ENCODE measurements around the gene DNAJB6.

Gene DNAJB6

DNA sequence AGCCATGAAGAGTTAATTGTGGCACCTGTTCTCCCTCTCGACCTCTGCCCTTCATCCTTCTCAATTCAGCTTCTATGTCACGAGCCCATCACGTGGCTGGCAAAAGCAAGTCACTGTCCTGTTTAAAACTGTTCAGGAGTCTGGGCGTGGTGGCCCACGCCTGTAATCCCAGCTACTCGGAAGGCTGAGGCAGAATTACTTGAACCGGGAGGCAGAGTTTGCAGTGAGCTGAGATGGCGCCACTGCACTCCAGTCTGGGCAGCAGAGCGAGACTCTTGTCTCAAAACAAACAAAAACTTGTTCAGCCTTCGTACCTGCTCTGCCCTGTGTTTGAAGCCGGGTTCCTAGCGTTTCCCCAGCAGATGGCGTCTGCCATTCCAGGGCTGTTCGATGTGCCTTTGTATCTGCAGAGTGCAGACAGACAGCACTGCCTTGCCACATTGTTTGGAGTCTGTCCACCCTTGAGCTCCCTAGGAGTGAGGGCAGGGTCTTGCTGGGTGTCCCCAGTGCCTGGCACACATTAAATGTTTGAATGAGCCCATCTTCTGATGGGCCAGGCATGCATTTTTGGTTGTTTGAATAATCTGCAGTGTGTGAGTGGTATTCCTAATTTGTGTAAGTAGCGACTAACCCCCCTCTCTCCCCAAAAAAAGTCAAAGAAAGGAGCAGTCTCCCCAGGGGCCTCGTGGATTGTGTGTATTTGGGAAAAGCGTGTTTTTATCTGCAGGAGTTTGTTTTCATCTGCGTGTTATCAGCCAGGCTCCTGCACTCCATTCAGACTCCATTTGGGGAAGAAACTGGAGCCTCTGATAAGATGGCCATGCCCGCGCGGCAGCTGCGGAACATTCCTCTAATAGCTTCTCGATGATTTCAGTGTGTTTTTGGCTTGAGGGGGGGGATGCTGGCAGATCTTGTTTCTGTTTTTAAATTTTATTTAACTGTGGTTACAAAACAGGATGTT, 61.2 kb downstream of the DNAJB6 start:
- no peak for DNase-seq

DNA sequence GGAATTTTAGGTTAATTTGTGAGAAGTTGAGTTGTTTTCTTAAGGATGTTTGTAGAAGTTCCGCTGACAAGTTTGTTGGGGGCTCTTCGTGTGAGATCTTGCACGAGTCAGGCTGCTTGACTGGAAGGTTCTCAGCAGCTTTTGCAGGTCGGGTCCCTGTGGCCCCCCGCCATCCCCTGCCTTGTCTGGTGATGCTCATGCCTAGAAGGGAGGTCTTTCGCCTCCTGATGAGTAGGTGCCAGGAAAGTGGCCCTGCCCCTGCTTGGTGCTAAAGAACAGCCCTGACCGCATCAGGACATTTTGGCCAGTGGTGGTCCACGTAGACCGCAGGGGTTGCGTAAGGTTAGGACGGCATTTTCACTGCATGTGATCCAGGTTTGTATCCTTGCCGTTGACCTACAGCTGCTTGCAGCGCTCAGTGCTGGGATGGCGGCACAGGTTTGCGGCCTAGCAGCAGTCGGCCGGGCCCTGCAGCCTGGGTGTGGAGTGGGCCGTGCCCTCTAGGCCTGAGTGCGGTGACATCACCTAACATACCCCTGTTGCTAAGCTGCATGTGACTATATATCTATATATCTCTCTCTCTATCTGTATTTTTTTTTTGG, 62.4 kb downstream of the DNAJB6 start:
- DNase-seq, result no peak

- no peak for DNase-seq
These were observed 63.5 kb downstream of the DNAJB6 start for GRCh38 chr7:157400171-157400860.

DNA sequence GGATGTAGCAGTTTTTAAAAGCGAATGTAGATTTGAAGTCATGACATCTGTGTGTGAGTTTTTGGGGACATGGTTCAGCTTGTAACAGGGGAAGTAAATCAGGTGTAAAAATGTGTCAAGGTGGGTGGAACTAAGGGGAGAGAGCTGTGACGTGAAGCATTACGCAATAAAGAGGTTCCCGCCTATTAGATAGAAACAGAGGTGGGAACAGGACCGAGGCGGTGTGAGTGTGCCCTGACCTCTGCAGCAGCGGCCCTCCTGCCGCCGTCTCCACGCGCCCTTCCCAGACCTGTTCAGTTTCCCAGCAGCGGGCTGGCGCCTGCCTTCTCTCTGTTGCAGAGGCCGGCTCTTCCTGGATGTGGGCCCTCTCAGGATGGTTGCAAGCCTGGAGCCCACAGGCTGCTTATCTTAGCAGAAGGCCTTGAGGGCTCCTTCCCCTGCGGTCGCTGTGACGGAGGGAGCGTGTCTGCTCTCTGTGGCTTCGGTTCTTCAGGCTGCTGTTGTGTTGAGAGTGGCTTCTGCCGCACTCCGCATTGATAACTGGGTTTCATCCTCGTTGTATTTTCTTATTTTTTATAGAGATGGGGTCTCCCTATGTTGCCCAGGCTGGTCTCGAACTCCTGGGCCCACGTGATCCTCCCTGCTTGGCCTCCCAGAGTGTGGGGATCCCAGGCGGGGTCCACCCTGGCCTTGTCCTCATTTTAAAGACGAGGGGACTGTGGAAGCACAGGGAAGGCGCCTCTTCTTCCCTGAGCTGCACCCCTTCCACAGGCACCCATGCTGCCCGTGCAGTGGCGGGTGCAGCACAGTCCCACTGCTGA, 65.0 kb downstream of the DNAJB6 start:
- DNase-seq, result no peak

- DNase-seq, result no peak
These were observed 65.5 kb downstream of the DNAJB6 start for GRCh38 chr7:157402388-157402703.

DNA sequence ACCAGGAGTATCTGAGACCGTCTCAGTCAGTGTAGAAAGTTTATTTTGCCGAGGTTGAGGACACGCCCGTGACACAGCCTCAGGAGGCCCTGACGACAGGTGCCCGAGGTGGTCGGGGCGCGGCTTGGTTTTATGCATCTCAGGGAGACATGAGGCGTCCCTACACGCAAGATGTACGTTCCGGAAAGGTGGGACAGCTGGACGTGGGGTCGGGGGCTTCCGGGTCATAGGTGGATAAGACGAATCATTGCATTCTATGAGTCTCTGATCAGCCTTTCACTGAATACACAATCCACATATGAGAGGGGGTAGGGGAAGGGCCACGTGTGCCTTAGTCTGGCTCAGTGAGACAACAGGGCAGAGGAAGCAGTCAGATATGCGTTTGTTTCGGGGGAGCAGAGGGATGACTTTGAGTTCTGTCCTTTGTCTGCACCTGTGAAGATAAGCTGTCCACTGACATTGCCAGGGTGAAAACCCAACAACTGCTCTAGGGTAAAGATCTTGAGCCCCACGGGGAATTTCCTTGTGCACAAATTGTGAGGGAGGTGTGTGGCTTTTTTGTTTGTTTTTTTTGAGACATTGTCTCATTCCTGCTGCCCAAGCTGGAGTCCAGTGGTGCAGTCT, 66.2 kb downstream of the DNAJB6 start:
- no peak for DNase-seq

DNA sequence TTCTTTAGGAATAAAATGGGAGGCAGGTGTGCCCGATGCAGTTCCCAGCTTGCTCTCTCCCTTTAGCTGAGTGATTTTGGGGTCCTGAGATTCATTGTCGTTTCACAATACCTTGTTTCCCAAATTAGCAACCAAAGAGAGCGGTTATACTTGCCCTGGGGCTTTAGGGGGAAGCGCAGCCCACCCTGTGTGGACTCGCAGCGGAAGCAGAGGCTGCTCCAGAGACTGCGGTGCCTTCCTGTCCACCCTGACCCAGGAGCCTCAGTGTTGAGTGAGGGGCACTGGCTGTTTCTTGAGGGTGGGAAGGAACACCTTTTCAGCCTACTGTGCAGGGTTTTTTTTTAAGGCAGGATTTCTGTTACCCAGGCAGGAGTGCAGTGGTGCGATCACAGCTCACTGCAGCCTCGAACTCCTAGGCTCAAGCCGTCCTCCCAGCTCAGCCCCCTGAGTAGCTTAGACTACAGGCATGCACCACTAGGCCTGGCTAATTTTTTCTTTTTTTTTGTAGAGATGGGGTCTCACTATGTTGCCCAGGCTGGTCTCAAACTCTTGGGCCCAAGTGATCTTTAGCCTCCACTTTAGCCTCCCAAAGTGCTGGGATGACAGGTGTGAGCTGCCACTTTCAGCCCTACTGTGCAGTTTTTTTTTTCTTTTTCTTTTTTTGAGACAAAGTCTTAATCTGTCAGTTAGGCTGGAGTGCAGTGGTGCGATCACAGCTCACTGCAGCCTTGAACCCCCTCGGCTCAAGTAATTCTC, 67.0 kb downstream of the DNAJB6 start:
- DNase-seq, result no peak

DNA sequence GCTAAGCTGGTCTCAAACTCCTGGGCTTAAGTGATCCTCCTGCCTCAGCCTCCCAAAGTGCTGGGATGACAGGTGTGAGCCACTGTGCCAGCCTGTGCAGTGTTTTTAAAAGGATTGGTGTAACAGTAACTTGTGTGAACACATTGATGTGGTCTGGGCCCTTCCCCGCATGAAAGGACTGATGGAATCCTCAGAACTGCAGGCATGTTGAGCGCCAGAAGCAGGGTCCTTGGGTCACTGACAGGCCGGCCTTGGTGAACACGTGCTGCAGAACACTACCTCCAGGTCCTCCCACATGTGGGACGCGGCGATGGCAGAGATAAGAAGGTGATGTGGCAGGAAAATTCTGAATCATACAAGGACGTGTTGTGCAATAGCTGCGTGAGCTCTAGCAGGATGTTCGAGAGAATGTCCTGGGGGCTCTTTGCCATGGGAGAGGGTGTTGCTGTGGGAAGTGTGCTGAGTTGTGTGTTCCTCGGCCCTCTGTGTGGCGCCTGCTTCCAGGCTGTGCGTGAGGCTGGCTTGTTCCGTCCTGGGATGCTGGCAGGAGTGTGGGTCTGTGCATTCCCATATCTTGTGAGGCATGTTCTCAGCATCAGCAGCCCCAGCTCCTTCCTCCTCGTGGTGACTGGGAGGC, 68.2 kb downstream of the DNAJB6 start:
- DNase-seq, result no peak

- DNase-seq, result no peak
These were observed 68.7 kb downstream of the DNAJB6 start for GRCh38 chr7:157405501-157405900.

DNA sequence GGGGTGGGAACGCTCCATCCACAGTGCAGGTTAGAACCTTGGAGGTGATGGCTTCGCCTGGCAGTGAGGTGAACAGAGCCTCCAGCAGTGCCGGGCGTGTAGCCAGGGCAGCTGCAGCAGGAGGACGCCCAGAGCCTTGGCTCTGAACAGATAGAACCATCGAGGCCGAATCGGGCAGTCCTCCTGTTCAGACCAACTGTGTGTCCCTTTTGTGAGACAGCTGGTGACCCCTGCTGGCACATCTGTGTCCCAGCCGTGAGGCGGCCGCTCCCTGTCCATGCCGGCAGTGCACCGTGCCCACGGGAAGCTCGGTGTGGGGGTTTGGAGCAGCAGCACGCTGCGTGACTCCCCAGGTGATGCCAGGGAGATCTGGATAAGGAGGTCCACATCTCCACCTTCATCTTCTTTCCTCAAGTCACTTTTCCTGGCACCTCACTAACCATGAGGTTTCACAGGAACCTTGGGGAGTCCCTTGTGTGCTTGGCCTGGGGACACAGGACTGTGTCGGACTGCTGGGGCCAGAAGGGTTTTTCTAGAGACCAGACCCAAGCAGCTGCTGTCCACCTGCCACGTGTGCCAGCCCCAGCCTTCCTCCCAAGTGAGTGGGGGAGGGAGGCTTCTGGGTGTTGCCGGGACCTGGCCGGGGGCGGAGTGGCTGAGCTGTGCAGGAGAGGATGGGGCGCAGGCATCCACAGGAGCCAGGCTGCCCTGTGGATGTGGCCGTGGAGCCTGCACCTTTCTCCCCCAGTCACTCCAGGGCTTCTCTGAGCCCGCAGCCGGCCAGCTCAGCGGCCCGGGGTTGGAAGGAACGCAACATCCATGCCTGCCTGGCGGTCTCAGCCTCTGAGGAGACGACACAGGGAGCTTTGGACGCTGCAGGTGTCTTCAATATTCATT, 69.4 kb downstream of the DNAJB6 start:
- peak; percentile 3 for DNase-seq

DNA sequence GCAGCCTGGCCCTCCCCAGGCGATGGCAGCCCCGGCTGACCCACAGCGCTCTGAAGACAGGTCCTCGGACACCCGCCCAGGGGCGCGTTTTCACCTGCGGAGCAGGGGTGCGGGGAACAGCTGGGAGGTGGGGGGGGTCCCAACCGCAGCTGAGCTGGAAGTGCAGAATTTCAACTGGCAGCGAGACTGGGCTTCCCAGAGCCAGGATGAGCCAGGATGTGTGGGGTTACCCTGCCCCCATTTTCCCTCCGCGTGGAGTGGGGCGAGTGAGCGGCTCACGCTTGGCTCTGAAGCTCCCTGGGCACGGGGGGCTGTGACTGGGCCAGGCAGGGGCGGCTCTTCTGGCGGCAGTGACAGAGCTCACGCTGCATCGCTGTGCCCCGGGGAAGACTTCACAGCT, 70.2 kb downstream of the DNAJB6 start:
- DNase-seq, result no peak

- DNase-seq, result no peak
These were observed 70.9 kb downstream of the DNAJB6 start for GRCh38 chr7:157407512-157408257.

GRCh38 chr7:157408258-157409101, 71.7 kb downstream of the DNAJB6 start:
- no peak for DNase-seq

DNA sequence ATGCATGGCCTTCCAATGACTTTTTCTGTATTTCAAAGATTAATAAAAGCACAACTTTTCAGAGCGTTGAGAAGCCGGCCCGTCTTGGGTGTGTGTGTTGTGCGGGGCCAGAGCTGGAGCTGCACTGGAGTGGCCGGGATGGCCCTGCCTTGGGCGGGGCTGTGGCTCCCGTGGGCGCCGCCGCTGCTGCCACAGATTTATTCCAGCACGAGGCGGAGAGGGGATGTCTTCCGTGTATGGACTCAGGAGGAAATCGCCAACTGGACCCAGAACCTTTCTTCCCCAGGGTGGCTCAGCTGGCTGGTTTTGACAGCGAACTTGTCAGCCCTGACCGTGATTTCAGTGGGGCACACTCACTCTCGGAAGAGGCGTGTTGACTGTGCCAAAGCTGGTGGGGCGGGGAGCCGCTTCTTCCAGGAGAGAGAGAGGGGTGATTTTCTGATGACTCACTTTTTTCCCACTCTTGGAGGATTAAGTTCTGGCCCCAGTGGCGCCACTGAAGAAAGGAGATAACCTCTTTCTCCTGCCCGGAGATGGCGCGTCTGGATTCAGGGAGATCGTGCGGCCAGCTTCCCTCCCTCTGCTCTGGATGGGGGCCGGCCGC, 72.4 kb downstream of the DNAJB6 start:
- no peak for DNase-seq

DNA sequence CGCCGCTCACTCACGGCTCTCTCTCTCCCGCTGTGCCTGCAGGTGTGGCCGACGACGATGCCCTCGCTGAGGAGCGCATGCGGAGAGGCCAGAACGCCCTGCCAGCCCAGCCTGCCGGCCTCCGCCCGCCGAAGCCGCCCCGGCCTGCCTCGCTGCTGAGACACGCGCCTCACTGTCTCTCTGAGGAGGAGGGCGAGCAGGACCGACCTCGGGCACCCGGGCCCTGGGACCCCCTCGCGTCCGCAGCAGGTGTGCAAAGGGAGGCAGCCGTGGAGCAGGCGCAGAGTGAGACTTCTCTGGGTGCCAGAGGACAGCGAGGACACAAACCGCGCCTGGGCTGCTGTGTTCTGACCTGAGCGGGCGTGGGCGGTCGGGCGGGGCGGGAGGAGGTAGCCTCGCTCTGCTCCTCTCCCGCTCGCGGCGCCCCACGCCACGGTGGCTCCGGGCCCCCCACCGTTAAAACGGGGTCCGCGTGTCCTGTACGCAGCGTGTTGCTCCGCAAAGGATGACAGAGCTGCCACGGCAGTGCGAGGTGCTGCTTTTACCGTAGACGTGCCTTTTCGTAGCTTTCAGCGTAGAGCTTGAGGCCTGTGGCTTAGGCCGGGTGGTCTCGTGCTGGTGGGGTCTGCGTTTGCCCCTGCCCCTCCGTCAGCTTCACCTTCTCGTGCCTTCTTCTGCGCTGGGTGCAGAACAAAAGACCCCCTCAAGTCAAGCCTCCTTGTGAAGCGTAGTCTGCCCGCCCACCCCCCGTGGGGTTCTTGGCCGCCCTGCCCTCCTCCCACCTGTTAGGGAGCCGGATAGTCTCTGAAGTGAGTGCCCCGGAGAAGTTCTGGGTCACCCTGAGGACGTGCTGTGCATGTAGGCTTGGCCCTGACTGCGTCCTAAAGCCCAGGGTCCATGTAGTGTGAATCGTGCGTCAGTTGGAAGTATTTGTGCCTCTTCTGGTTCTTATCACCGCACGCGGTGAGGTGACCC, 73.2 kb downstream of the DNAJB6 start:
- no peak for DNase-seq

GRCh38 chr7:157410831-157411556, 74.2 kb downstream of the DNAJB6 start:
- no peak for DNase-seq
